Measurements from ENCODE around the gene RAB11FIP4. TPM values are rescaled to one million over a fixed set of nuclear protein-coding genes. Genes with fewer than 3 reads are reported as not detected.
A peak's percentile ranks its signal among the peaks of the same experiment; 100 is the strongest.

The RAB11FIP4 gene
- total and polyA plus RNA-seq, 2 donors from 2014 or later = 10.0 to 32.5 TPM

DNA sequence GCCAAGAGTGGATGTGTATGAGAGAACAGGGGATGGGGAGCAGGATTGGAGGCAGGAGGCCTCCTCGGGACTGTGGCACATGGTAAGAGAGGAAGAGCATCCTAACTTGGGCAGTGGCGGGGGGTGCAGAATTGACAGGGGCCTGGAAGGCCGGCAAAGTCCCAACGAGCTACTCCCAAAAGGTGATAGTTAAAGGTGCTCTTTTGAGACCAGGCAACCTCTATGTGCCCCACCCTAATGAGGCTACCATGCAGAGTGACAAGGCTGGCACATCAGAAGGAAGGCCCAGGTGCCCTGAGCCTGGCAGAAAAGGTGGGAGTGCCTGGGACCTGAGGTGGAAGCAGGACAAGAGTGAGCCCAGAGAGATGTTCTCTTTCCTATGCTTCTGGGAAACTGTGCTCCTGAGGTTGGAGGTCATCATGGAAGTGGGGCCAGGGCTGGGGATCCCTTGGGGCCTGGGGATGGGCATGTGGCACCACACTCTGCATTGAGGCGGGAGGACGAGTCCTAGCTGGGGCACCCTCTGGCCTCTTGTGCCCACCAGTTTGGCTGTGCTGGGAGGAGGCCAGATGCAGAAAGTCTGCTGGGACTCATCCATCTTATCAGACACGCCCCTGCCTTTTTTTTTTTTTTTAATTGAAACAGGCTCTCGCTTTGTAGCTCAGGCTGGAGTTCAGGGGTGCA is 5.9 kb downstream of the RAB11FIP4 start:
- TF ChIP-seq, protein P1, sequence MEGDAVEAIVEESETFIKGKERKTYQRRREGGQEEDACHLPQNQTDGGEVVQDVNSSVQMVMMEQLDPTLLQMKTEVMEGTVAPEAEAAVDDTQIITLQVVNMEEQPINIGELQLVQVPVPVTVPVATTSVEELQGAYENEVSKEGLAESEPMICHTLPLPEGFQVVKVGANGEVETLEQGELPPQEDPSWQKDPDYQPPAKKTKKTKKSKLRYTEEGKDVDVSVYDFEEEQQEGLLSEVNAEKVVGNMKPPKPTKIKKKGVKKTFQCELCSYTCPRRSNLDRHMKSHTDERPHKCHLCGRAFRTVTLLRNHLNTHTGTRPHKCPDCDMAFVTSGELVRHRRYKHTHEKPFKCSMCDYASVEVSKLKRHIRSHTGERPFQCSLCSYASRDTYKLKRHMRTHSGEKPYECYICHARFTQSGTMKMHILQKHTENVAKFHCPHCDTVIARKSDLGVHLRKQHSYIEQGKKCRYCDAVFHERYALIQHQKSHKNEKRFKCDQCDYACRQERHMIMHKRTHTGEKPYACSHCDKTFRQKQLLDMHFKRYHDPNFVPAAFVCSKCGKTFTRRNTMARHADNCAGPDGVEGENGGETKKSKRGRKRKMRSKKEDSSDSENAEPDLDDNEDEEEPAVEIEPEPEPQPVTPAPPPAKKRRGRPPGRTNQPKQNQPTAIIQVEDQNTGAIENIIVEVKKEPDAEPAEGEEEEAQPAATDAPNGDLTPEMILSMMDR (IDR thresholded peaks at IDR 0.05; ENCODE audit: borderline replicate concordance, extremely low read depth, insufficient read depth) = no peak
- FAIRE-seq (no peak), DNase-seq (no peak)
- Histone ChIP-seq H3K36me3 (ENCODE audit: control insufficient read depth in 2 of 3, insufficient read depth in 3 of 3, low read length in 3 of 3) (no peaks in the 10 kb centered on the region), H3K27ac (ENCODE audit: low read depth in 2 of 2, low read length in 2 of 2) (no peak overlapping the region), H3K27me3 (ENCODE audit: control insufficient read depth, insufficient read depth, low read length) (peaks cover 3% of the 10 kb centered on the region), H3K9ac (ENCODE audit: low read length in 3 of 3) (no peak overlapping the region), H3K4me3 (ENCODE audit: low read length in 3 of 3) (no peak overlapping the region), H3K9me3 (ENCODE audit: control insufficient read depth in 2 of 3, insufficient read depth in 1 of 3, low read length in 3 of 3) (no peaks in the 10 kb centered on the region), H3K4me1 (ENCODE audit: control insufficient read depth in 2 of 3, insufficient read depth in 2 of 3, low read depth in 1 of 3, low read length in 3 of 3) (peaks cover 0 to 1% (median 0%) of the 10 kb centered on the region in 3 donors)
- intact Hi-C loops (cut with DNase I) = no loop called here

DNA sequence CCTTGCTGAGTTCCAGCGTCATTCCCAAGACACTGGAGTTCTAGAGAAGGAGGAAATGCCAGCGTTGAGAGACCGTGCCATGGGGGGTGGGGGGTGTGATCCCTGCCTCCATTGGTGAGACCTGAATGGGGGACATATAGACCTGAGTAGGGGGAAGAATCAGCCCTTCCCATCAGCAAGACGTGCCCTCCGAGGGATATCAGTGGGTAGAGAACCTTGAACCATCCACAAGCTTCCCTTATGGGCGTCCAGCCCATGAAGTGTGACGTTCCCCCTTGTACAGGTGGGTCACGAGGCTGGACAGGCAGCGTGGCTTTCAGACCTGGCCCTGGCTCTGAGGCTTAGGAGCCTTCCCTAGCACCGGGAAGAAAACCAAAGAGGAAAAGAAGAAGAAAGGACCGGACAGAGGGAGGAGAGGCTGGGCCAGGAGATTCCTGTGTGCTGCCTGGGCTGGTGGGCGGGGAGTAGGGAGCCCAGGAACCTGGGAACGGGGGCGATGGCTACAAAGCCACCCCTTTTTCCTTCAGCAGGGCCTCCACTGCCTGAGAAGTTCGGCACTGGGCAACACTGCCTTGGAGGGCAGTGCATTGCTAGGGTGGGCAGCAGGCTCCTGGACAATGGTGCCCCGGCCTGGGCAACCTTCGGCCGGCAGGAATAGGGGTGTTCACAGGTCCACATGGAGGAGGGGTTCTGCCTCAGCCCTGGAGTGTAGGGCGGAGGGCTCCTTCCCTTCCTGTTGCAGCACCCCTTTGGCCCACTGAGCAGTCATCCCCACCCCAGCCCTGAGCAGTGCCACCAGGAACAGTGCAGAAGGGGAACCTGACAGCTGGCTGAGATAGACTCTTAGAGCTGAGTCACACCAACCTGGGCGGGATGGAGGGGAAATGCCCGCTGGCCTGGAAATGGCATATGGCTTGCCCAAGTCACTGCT is 7.2 kb downstream of the RAB11FIP4 start:
- Histone ChIP-seq H3K36me3 (ENCODE audit: control insufficient read depth in 2 of 3, insufficient read depth in 3 of 3, low read length in 3 of 3) (no peaks in the 10 kb centered on the region), H3K27me3 (ENCODE audit: control insufficient read depth, insufficient read depth, low read length) (no peaks in the 10 kb centered on the region), H3K27ac (ENCODE audit: low read depth in 2 of 2, low read length in 2 of 2) (no peak overlapping the region), H3K9ac (ENCODE audit: low read length in 3 of 3) (no peak overlapping the region), H3K4me3 (ENCODE audit: low read length in 3 of 3) (no peak overlapping the region), H3K9me3 (ENCODE audit: control insufficient read depth in 2 of 3, insufficient read depth in 1 of 3, low read length in 3 of 3) (no peaks in the 10 kb centered on the region), H3K4me1 (ENCODE audit: control insufficient read depth in 2 of 3, insufficient read depth in 2 of 3, low read depth in 1 of 3, low read length in 3 of 3) (no peaks in the 10 kb centered on the region)
- no peak for FAIRE-seq
- TF ChIP-seq, protein P1 (IDR thresholded peaks at IDR 0.05; ENCODE audit: borderline replicate concordance, extremely low read depth, insufficient read depth) = no peak
- no peak for DNase-seq
- intact Hi-C loops (cut with DNase I) = no loop called here

DNA sequence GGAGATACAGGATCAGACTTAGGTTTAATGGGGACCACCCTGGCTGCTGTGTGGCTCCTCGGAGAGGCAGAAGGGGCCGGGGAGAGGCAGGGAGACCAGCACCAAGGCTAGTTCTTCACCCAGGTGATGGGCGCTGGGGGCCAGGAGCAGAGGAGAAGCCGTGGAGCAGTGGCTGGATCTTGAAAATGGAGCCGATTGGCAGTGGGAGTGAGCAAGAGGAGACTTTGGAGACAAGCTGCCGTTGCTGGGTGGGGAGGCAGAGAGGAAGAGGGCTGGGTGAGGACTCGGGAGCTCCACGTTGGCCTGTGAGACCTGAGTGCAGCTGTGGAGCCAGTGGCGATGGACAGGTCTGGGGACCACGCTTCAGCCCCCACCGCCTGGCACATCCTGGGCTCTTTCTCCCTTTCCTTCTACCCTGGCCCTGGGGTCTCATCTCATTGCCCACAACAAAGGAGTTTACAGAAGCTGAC is 9.0 kb downstream of the RAB11FIP4 start:
- H3K4me3 ChIP-seq (ENCODE audit: low read length in 3 of 3) = no peak overlapping the region
- intact Hi-C loops (cut with DNase I) = no loop called here
- no peaks in the 10 kb centered on the region for H3K4me1 ChIP-seq (ENCODE audit: control insufficient read depth in 2 of 3, insufficient read depth in 2 of 3, low read depth in 1 of 3, low read length in 3 of 3)
- TF ChIP-seq, protein P1 (IDR thresholded peaks at IDR 0.05; ENCODE audit: borderline replicate concordance, extremely low read depth, insufficient read depth) = no peak
- no peak overlapping the region for H3K27ac ChIP-seq (ENCODE audit: low read depth in 2 of 2, low read length in 2 of 2)
- no peak overlapping the region for H3K9ac ChIP-seq (ENCODE audit: low read length in 3 of 3)
- FAIRE-seq (no peak), DNase-seq (peak in 1 of 5 donors; percentile 8)
- H3K27me3 ChIP-seq (ENCODE audit: control insufficient read depth, insufficient read depth, low read length) = no peaks in the 10 kb centered on the region
- H3K36me3 ChIP-seq (ENCODE audit: control insufficient read depth in 2 of 3, insufficient read depth in 3 of 3, low read length in 3 of 3) = no peaks in the 10 kb centered on the region
- H3K9me3 ChIP-seq (ENCODE audit: control insufficient read depth in 2 of 3, insufficient read depth in 1 of 3, low read length in 3 of 3) = no peaks in the 10 kb centered on the region

Data from kidney (tissue), 14 donors.